ENCODE results near the gene KRTAP4-12. TPM values are rescaled to one million over a fixed set of nuclear protein-coding genes. Genes with fewer than 3 reads are reported as not detected.

The KRTAP4-12 gene
- polyA plus RNA-seq, 1 donor (not counting 4 experiments of a cell fraction or from before 2014, with no cell fraction given), result not detected

- H3K79me2 ChIP-seq (ENCODE audit: control insufficient read depth, insufficient read depth, low read length), result no peaks in the 10 kb centered on the region
- H3K9me3 ChIP-seq (ENCODE audit: control insufficient read depth, low read depth, low read length), result peaks cover 8% of the 10 kb centered on the region
- H3K9me1 ChIP-seq (ENCODE audit: control insufficient read depth, extremely low read depth, insufficient read depth, low read length), result no peaks in the 10 kb centered on the region
- FAIRE-seq (no peak), DNase-seq (ENCODE audit: low read depth, low spot score) (no peak)
- H2AFZ ChIP-seq (ENCODE audit: control insufficient read depth, low read length), result no peak overlapping the region
- no peaks in the 10 kb centered on the region for H4K20me1 ChIP-seq (ENCODE audit: control insufficient read depth, extremely low read depth, insufficient read depth, low read length)
- dilution Hi-C loops (cut with MboI; ENCODE audit: extremely low pct_ligation_motif_present, low sequenced_read_pairs), result no loop called here
- no peak overlapping the region for H3K4me2 ChIP-seq (ENCODE audit: control insufficient read depth, extremely low read depth, insufficient read depth, low read depth, low read length)
- no peak overlapping the region for H3K27ac ChIP-seq (ENCODE audit: control insufficient read depth, insufficient read depth, low read length)
- H3K9ac ChIP-seq (ENCODE audit: control insufficient read depth, extremely low read depth, insufficient read depth, low read length), result no peak overlapping the region
- H3K4me1 ChIP-seq (ENCODE audit: control insufficient read depth, extremely low read depth, insufficient read depth, low read length), result peaks cover 8% of the 10 kb centered on the region
- no peaks in the 10 kb centered on the region for H3K27me3 ChIP-seq (ENCODE audit: control insufficient read depth, extremely low read depth, insufficient read depth, low read length)
- H3K36me3 ChIP-seq (ENCODE audit: control insufficient read depth in 2 of 2, extremely low read depth in 1 of 2, insufficient read depth in 2 of 2, low read length in 2 of 2), result no peaks in the 10 kb centered on the region
- no peak overlapping the region for H3K4me3 ChIP-seq (ENCODE audit: control insufficient read depth in 2 of 3, extremely low read depth in 1 of 3, insufficient read depth in 2 of 3, low read depth in 1 of 3, low read length in 3 of 3)
- TF ChIP-seq EZH2 (IDR thresholded peaks at IDR 0.05; ENCODE audit: low read length), result no peak
- TF ChIP-seq, protein P1, sequence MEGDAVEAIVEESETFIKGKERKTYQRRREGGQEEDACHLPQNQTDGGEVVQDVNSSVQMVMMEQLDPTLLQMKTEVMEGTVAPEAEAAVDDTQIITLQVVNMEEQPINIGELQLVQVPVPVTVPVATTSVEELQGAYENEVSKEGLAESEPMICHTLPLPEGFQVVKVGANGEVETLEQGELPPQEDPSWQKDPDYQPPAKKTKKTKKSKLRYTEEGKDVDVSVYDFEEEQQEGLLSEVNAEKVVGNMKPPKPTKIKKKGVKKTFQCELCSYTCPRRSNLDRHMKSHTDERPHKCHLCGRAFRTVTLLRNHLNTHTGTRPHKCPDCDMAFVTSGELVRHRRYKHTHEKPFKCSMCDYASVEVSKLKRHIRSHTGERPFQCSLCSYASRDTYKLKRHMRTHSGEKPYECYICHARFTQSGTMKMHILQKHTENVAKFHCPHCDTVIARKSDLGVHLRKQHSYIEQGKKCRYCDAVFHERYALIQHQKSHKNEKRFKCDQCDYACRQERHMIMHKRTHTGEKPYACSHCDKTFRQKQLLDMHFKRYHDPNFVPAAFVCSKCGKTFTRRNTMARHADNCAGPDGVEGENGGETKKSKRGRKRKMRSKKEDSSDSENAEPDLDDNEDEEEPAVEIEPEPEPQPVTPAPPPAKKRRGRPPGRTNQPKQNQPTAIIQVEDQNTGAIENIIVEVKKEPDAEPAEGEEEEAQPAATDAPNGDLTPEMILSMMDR (optimal IDR thresholded peaks at IDR 0.05 in 1 of 3, IDR thresholded peaks at IDR 0.05 in 1 of 3, conservative IDR thresholded peaks at IDR 0.05 in 1 of 3; ENCODE audit: extremely low read depth in 1 of 3, insufficient read depth in 2 of 3, low read length in 3 of 3), result no peak
Measured at GRCh38 chr17:41144846-41145245, 20.9 kb upstream of the KRTAP4-12 start.

- Histone ChIP-seq H3K4me3 (ENCODE audit: control insufficient read depth in 2 of 3, extremely low read depth in 1 of 3, insufficient read depth in 2 of 3, low read depth in 1 of 3, low read length in 3 of 3) (no peak overlapping the region), H3K79me2 (ENCODE audit: control insufficient read depth, insufficient read depth, low read length) (no peaks in the 10 kb centered on the region), H3K9me1 (ENCODE audit: control insufficient read depth, extremely low read depth, insufficient read depth, low read length) (no peaks in the 10 kb centered on the region), H3K36me3 (ENCODE audit: control insufficient read depth in 2 of 2, extremely low read depth in 1 of 2, insufficient read depth in 2 of 2, low read length in 2 of 2) (no peaks in the 10 kb centered on the region), H3K9me3 (ENCODE audit: control insufficient read depth, low read depth, low read length) (peaks cover 8% of the 10 kb centered on the region), H4K20me1 (ENCODE audit: control insufficient read depth, extremely low read depth, insufficient read depth, low read length) (no peaks in the 10 kb centered on the region), H3K27me3 (ENCODE audit: control insufficient read depth, extremely low read depth, insufficient read depth, low read length) (no peaks in the 10 kb centered on the region), H2AFZ (ENCODE audit: control insufficient read depth, low read length) (no peak overlapping the region), H3K9ac (ENCODE audit: control insufficient read depth, extremely low read depth, insufficient read depth, low read length) (no peak overlapping the region), H3K27ac (ENCODE audit: control insufficient read depth, insufficient read depth, low read length) (peak overlapping the region; percentile 59), H3K4me1 (ENCODE audit: control insufficient read depth, extremely low read depth, insufficient read depth, low read length) (peaks cover 8% of the 10 kb centered on the region), H3K4me2 (ENCODE audit: control insufficient read depth, extremely low read depth, insufficient read depth, low read depth, low read length) (no peak overlapping the region)
- dilution Hi-C loops (cut with MboI; ENCODE audit: extremely low pct_ligation_motif_present, low sequenced_read_pairs), result no loop called here
- DNase-seq (ENCODE audit: low read depth, low spot score) (no peak), FAIRE-seq (no peak)
- TF ChIP-seq, protein P1 (optimal IDR thresholded peaks at IDR 0.05 in 1 of 3, IDR thresholded peaks at IDR 0.05 in 1 of 3, conservative IDR thresholded peaks at IDR 0.05 in 1 of 3; ENCODE audit: extremely low read depth in 1 of 3, insufficient read depth in 2 of 3, low read length in 3 of 3), result no peak
- TF ChIP-seq EZH2 (IDR thresholded peaks at IDR 0.05; ENCODE audit: low read length), result no peak
Measured at GRCh38 chr17:41141361-41141760, 17.4 kb upstream of the KRTAP4-12 start.
